Vagina (tissue), 2 donors: ENCODE results near the gene POR.

ENCODE experiments used
- CTCF ChIP-seq, 3 experiments: fragments of 450-650 bp in 2 of 3; fragments of 200-600 bp in 1 of 3; sonication (generic) in 1 of 3; IDR thresholded peaks; one replicate each; pipeline ENCODE4 v1.5.1; 2017 to 2019; ENCODE audit warnings: antibody characterized with exemption in 3 of 3, mild to moderate bottlenecking in 2 of 3, moderate library complexity in 2 of 3
- POLR2A ChIP-seq, 2 donors: fragments of 450-650 bp; IDR thresholded peaks; one replicate each; pipeline ENCODE4 v1.6.1; 2017; ENCODE audit warnings: antibody characterized with exemption in 2 of 2, mild to moderate bottlenecking in 2 of 2, moderate library complexity in 2 of 2
- POLR2AphosphoS5 ChIP-seq, 2 donors: sonication (generic); formaldehyde crosslinking; IDR thresholded peaks; one replicate each; pipeline ENCODE4 v1.9.0; 2017; ENCODE audit warnings: antibody characterized with exemption in 2 of 2, mild to moderate bottlenecking in 2 of 2, low read depth in 1 of 2; ENCODE audit not compliant: insufficient read depth in 1 of 2

DNA sequence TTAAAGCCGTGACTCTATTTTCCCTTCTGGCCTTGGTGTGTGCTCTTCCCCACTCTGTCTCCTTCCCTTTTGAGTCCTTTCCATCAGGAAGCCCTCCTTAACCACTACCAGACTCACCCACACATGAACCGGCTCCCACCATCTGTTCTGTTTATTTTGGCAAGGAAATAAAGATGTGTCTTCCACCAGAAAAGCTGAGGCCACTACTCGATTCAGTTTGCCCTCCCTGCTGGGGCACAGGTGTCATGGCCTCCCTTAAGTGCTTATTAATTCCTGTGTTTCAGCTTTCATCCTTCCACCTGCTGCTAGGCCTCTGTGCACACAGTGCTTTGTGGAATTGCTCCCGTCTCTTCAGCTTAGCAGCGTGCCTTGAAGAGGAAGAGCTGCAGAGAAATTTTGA lies 16.7 kb downstream of the POR start:
- TF ChIP-seq CTCF (IDR thresholded peaks at IDR 0.05) (no peak), POLR2A (IDR thresholded peaks at IDR 0.05) (no peak), POLR2AphosphoS5 (IDR thresholded peaks at IDR 0.05; ENCODE audit: insufficient read depth in 1 of 2, low read depth in 1 of 2) (no peak)
